Stimulated activated CD8-positive, alpha-beta memory T cell treated with anti-CD3 and anti-CD28 coated beads, Interleukin-15, amount 100 ng/mL, for 4 hours (primary cell): Measurements from ENCODE around the gene ST8SIA4.

Experiments used
- DNase-seq, 2 donors: peaks; one replicate each; pipeline ENCODE4 v3.0.0-alpha.2; 2020; ENCODE audit warnings: low read depth in 2 of 2

Gene ST8SIA4

GRCh38 chr5:100903039-100903887 is at the start of gene ST8SIA4:
Gene ST8SIA4 (minus strand): TSS chr5:100903282. CDS start chr5:100902955, 327 bp downstream.
- peak; percentile 77 to 88 for DNase-seq

- DNase-seq, result no peak
Measured at GRCh38 chr5:100950985-100951384, 47.9 kb upstream of the ST8SIA4 start.

GRCh38 chr5:100913298-100913697 is 10.2 kb upstream of the ST8SIA4 start:
- no peak for DNase-seq

- no peak for DNase-seq
Measured at GRCh38 chr5:100909034-100909433, 6.0 kb upstream of the ST8SIA4 start.

- no peak for DNase-seq
Measured at GRCh38 chr5:100905259-100905914, 2.3 kb upstream of the ST8SIA4 start.

GRCh38 chr5:100904259-100904861 is 1.3 kb upstream of the ST8SIA4 start:
- DNase-seq, result no peak

- no peak for DNase-seq
Measured at GRCh38 chr5:100902440-100903038, 543 bp downstream of the ST8SIA4 start.

- DNase-seq, result peak in 1 of 2 donors; percentile 26
Measured at GRCh38 chr5:100901821-100902341, 1.2 kb downstream of the ST8SIA4 start.

- peak; percentile 87 to 91 for DNase-seq
Measured at GRCh38 chr5:100900796-100901781, 2.0 kb downstream of the ST8SIA4 start.

- DNase-seq, result no peak
Measured at GRCh38 chr5:100900142-100900795, 2.8 kb downstream of the ST8SIA4 start.

- no peak for DNase-seq
Measured at GRCh38 chr5:100899675-100900074, 3.4 kb downstream of the ST8SIA4 start.

GRCh38 chr5:100898504-100899346 is 4.4 kb downstream of the ST8SIA4 start:
- DNase-seq, result no peak

- DNase-seq, result no peak
Measured at GRCh38 chr5:100896054-100896453, 7.0 kb downstream of the ST8SIA4 start.

- no peak for DNase-seq
Measured at GRCh38 chr5:100890461-100891008, 12.5 kb downstream of the ST8SIA4 start.

- no peak for DNase-seq
Measured at GRCh38 chr5:100889896-100890295, 13.2 kb downstream of the ST8SIA4 start.

GRCh38 chr5:100889165-100889743 is 13.8 kb downstream of the ST8SIA4 start:
- no peak for DNase-seq

- no peak for DNase-seq
Measured at GRCh38 chr5:100877274-100877673, 25.8 kb downstream of the ST8SIA4 start.

GRCh38 chr5:100872408-100873190 is 30.5 kb downstream of the ST8SIA4 start:
- DNase-seq, result peak in 1 of 2 donors; percentile 6
